LNCAP (cell line): ENCODE results near the gene ADAMTS1.
A peak's percentile ranks its signal among the peaks of the same experiment; 100 is the strongest.

ENCODE experiments used
- CTCF ChIP-seq: fragments of 450-650 bp; IDR thresholded peaks from 2 replicates; pipeline ENCODE4 v1.5.1; 2017; ENCODE audit warnings: mild to moderate bottlenecking

ADAMTS1 gene

GRCh38 chr21:26881504-26882228, 36.5 kb upstream of the ADAMTS1 start:
- TF ChIP-seq CTCF = peak; percentile 33; the same call in 1 of the 2 replicates

DNA sequence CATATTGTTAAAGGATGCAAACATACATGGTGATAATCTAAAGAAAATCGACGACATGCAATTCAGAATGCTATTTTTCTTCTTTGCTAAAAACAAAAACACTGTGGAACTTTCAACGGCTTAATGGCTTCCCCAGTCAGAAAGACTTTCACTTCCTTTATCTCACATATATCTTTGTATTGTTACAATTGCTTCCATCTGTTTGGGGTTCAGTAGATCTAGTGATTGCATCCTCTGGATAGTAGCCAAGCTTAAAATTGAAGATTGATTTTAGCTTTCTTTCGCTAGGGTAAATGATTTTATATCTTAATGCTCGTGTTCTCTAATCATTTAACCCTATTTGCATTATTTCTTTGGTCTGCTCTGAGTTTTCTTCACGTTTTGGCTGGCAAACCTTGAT, 31.8 kb upstream of the ADAMTS1 start:
- no peak for TF ChIP-seq CTCF

DNA sequence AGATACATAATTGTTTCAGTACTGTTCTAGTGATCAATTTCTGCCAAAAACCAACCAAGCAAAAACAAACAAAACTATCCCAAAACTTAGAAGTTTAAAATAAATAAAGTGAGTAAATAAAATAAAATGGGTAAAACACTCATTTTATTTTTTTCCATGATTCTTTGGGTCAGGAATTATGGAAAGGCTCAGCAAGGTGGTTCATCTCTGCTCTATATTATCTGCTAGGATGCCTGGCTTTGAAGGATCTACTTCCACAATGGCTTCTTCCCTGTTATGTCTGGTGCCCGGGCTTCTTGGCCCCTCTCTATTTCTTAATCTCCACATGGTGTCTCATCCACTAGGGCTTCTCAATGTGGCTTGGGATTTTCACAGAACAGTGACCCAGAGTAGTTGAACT, 29.1 kb upstream of the ADAMTS1 start:
- no peak for TF ChIP-seq CTCF

- no peak for TF ChIP-seq CTCF
These were observed 20.6 kb upstream of the ADAMTS1 start for GRCh38 chr21:26865857-26866256.

DNA sequence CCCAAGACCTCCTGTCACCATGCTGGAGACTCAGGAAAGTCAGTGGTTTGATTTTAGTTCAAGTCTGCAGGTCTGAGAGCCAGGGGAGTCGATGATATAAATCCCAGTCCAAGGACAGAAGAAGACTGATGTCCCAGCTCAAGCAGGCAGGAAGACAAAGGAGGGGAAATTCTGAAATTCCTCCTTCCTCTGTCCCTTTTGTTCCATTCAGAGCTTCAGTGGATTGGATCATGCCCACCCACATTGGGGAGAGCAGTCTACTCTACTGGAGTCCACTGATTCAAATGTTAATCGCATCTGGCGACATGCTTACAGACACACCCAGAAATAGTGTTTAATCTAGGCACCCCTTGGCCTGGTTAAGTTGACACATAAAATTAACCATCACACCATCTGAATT, 7.2 kb upstream of the ADAMTS1 start:
- TF ChIP-seq CTCF = no peak

- TF ChIP-seq CTCF = no peak
These were observed 6.1 kb upstream of the ADAMTS1 start for GRCh38 chr21:26851109-26851944.

DNA sequence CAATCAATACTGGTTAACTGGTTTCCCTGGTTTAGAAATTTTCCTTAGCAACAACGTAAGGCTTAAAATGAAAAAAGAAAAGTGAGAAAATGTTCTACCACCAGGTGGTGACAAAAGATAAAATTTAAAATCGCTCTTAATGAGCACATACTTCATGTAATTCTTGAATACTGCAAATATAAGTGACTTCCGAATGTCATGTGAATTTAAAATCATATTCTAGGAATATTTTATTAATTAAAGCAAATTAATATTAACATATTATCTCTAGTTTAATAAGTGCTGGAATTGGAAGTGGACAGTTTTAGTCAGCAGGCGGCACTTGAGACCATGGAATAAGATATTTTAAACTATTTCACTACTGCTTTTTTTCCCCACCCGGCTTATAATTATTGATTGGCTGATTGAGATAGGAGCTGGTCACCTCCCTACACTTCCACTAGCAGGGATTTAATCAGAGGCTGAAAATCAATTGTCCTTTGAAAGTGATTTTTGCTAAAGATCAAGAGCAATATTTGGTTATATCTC, 5.0 kb upstream of the ADAMTS1 start:
- peak; percentile 77 for TF ChIP-seq CTCF
